Mesendoderm (in vitro differentiated cells): ENCODE results near the gene SGK1.
"Not testable (repeated sequence)": the region's sequence is repeated elsewhere in the genome, so short reads cannot be mapped to it uniquely, and the experiment has no call there.

Experiments
- DNase-seq: peaks from one replicate; pipeline ENCODE4 v3.0.0; 2013
- H2AK5ac ChIP-seq: 2 replicates; pipeline ENCODE4 v1.6.1; 2013; ENCODE audit warnings: low read length, inconsistent platforms
- H2BK120ac ChIP-seq: 2 replicates; pipeline ENCODE4 v1.6.1; 2013; ENCODE audit warnings: low read depth, mild to moderate bottlenecking, low read length, moderate library complexity, mixed read lengths
- H2BK15ac ChIP-seq: replicated peaks from 2 replicates; pipeline ENCODE4 v1.6.1; 2013; ENCODE audit warnings: low read depth, mild to moderate bottlenecking, moderate library complexity
- H2BK5ac ChIP-seq: 2 replicates; pipeline ENCODE4 v1.6.1; 2013; ENCODE audit warnings: low read length, inconsistent platforms
- H3K18ac ChIP-seq: 2 replicates; pipeline ENCODE4 v1.6.1; 2013; ENCODE audit warnings: mild to moderate bottlenecking, low read length, mixed read lengths
- H3K23ac ChIP-seq: one replicate; pipeline ENCODE4 v1.6.1; 2013; ENCODE audit warnings: low read length
- H3K27ac ChIP-seq: 2 replicates; pipeline ENCODE4 v1.5.1; 2013; ENCODE audit warnings: low read depth, mild to moderate bottlenecking, inconsistent platforms, low read length, moderate library complexity
- H3K27me3 ChIP-seq: 2 replicates; pipeline ENCODE4 v1.6.1; 2013; ENCODE audit warnings: low read length, control low read depth, mild to moderate bottlenecking, inconsistent platforms; ENCODE audit not compliant: insufficient read depth, poor library complexity
- H3K36me3 ChIP-seq: 2 replicates; pipeline ENCODE4 v1.6.1; 2013; ENCODE audit warnings: low read length, inconsistent platforms; ENCODE audit not compliant: control insufficient read depth, insufficient read depth
- H3K4ac ChIP-seq: one replicate; pipeline ENCODE4 v1.6.1; 2013; ENCODE audit warnings: low read depth, mild to moderate bottlenecking, low read length, moderate library complexity
- H3K4me1 ChIP-seq: 2 replicates; pipeline ENCODE4 v1.6.1; 2013; ENCODE audit warnings: low read depth, low read length, inconsistent platforms; ENCODE audit not compliant: control insufficient read depth
- H3K4me2 ChIP-seq: 2 replicates; pipeline ENCODE4 v1.6.1; 2013; ENCODE audit warnings: low read length
- H3K4me3 ChIP-seq: 2 replicates; pipeline ENCODE4 v1.5.1; 2013; ENCODE audit warnings: mild to moderate bottlenecking, low read length
- H3K56ac ChIP-seq: one replicate; pipeline ENCODE4 v1.6.1; 2013; ENCODE audit warnings: low read length
- H3K79me1 ChIP-seq: 2 replicates; pipeline ENCODE4 v1.6.1; 2013; ENCODE audit warnings: low read length, inconsistent platforms
- H3K79me2 ChIP-seq: 2 replicates; pipeline ENCODE4 v1.6.1; 2013; ENCODE audit warnings: mild to moderate bottlenecking, low read length; ENCODE audit not compliant: control insufficient read depth, insufficient read depth
- H3K9ac ChIP-seq: 2 replicates; pipeline ENCODE4 v1.6.1; 2013; ENCODE audit warnings: low read length, inconsistent platforms
- H4K5ac ChIP-seq: one replicate; pipeline ENCODE4 v1.6.1; 2013; ENCODE audit warnings: low read length
- H4K8ac ChIP-seq: one replicate; pipeline ENCODE4 v1.6.1; 2013; ENCODE audit warnings: low read depth, mild to moderate bottlenecking, control low read depth, low read length, moderate library complexity
- WGBS: extraction: QIAGEN DNeasy Blood & Tissue Kit; methylation state at CpG from one replicate; pipeline ENCODE4 v1.1.7; 2013; ENCODE audit warnings: low lambda C conversion rate, missing lambda C conversion rate; ENCODE audit not compliant: insufficient coverage; ENCODE audit errors: extremely low coverage; 5-methylcytosine and 5-hydroxymethylcytosine counted together

SGK1 gene

DNA sequence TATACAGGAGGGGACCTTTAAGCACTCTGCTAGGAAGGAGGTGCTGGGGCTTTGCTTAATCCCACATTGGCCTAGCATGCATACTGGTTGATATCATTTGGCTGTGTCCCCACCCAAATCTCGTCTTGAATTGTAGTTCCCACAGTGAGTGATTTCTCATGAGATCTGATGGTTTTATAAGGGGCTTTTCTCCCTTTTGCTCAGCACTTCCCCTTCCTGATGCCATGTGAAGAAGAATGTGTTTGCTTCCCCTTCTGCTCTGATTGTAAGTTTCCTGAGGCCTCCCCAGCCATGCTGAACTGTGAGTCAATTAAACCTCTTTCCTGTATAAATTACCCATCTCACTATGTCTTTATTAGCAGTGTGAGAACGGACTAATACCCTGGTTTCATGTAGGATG is 1.8 kb upstream of the SGK1 start:
- H2BK15ac ChIP-seq, H3K79me2 ChIP-seq, H3K23ac ChIP-seq, H4K8ac ChIP-seq, H2AK5ac ChIP-seq, H3K18ac ChIP-seq, H3K4me2 ChIP-seq, H4K5ac ChIP-seq, H3K4ac ChIP-seq, H3K27me3 ChIP-seq, H3K4me1 ChIP-seq, DNase-seq, H3K36me3 ChIP-seq, H2BK120ac ChIP-seq, H2BK5ac ChIP-seq, H3K56ac ChIP-seq, H3K27ac ChIP-seq, H3K79me1 ChIP-seq, H3K9ac ChIP-seq, H3K4me3 ChIP-seq: not testable (repeated sequence)
- no CpG with 5 or more reads among the region's 2 CpGs for whole genome bisulfite sequencing

DNA sequence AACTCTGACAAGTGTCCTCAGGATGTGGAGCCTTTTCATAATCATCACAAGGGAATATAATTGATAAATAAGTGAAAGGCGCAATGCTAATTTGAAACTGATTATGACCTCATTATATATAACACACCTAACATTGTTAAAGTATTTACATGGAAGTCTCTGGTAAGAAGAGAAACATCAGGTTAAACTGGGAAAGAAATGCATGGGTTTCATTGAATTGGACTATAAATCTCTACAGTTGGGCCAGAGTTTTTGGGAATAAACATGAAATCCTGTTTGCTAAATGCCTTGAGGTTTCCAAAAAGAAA is 1.0 kb upstream of the SGK1 start:
- Histone ChIP-seq H2AK5ac (no peak overlapping the region), H3K4me2 (no peak overlapping the region), H3K18ac (no peak overlapping the region), H3K4me3 (no peak overlapping the region), H3K79me1 (no peaks in the 10 kb centered on the region), H4K8ac (no peak overlapping the region), H3K4me1 (no peaks in the 10 kb centered on the region), H3K36me3 (no peaks in the 10 kb centered on the region), H3K9ac (no peak overlapping the region), H3K23ac (no peak overlapping the region), H3K27ac (no peak overlapping the region), H2BK15ac (no peak overlapping the region), H2BK120ac (no peak overlapping the region), H4K5ac (no peak overlapping the region), H3K4ac (no peak overlapping the region), H2BK5ac (no peak overlapping the region), H3K56ac (no peak overlapping the region), H3K79me2 (no peaks in the 10 kb centered on the region), H3K27me3 (no peaks in the 10 kb centered on the region)
- no peak for DNase-seq
- no CpG with 5 or more reads among the region's 1 CpG for WGBS

- H3K9ac ChIP-seq: no peak overlapping the region
- no peak overlapping the region for H2BK5ac ChIP-seq
- no CpG with 5 or more reads among the region's 8 CpGs for WGBS
- no peak overlapping the region for H3K4me2 ChIP-seq
- no peak for DNase-seq
- H2AK5ac ChIP-seq: no peak overlapping the region
- no peaks in the 10 kb centered on the region for H3K27me3 ChIP-seq
- no peak overlapping the region for H3K27ac ChIP-seq
- no peak overlapping the region for H4K8ac ChIP-seq
- no peaks in the 10 kb centered on the region for H3K79me1 ChIP-seq
- H3K56ac ChIP-seq: no peak overlapping the region
- no peak overlapping the region for H3K18ac ChIP-seq
- H3K4me1 ChIP-seq: no peaks in the 10 kb centered on the region
- H3K4me3 ChIP-seq: no peak overlapping the region
- H2BK120ac ChIP-seq: no peak overlapping the region
- H2BK15ac ChIP-seq: no peak overlapping the region
- H3K79me2 ChIP-seq: no peaks in the 10 kb centered on the region
- H3K36me3 ChIP-seq: no peaks in the 10 kb centered on the region
- no peak overlapping the region for H3K4ac ChIP-seq
- H4K5ac ChIP-seq: no peak overlapping the region
- H3K23ac ChIP-seq: no peak overlapping the region
These were observed 493 bp upstream of the SGK1 start for GRCh38 chr6:134318236-134318973.

- no peak overlapping the region for H2BK15ac ChIP-seq
- H3K27me3 ChIP-seq: no peaks in the 10 kb centered on the region
- H3K4me2 ChIP-seq: peak overlapping the region; percentile 44
- H3K4me1 ChIP-seq: no peaks in the 10 kb centered on the region
- H4K5ac ChIP-seq: no peak overlapping the region
- H2BK120ac ChIP-seq: no peak overlapping the region
- no peak overlapping the region for H3K18ac ChIP-seq
- H4K8ac ChIP-seq: no peak overlapping the region
- no peak overlapping the region for H3K4me3 ChIP-seq
- H2BK5ac ChIP-seq: no peak overlapping the region
- no peak overlapping the region for H3K56ac ChIP-seq
- peak; percentile 19 for DNase-seq
- H3K79me2 ChIP-seq: no peaks in the 10 kb centered on the region
- no peaks in the 10 kb centered on the region for H3K36me3 ChIP-seq
- no peaks in the 10 kb centered on the region for H3K79me1 ChIP-seq
- no peak overlapping the region for H3K9ac ChIP-seq
- no peak overlapping the region for H3K23ac ChIP-seq
- H3K4ac ChIP-seq: no peak overlapping the region
- no peak overlapping the region for H2AK5ac ChIP-seq
- no peak overlapping the region for H3K27ac ChIP-seq
- WGBS: no CpG with 5 or more reads among the region's 6 CpGs
These were observed 1.0 kb downstream of the SGK1 start for GRCh38 chr6:134316733-134317431.

DNA sequence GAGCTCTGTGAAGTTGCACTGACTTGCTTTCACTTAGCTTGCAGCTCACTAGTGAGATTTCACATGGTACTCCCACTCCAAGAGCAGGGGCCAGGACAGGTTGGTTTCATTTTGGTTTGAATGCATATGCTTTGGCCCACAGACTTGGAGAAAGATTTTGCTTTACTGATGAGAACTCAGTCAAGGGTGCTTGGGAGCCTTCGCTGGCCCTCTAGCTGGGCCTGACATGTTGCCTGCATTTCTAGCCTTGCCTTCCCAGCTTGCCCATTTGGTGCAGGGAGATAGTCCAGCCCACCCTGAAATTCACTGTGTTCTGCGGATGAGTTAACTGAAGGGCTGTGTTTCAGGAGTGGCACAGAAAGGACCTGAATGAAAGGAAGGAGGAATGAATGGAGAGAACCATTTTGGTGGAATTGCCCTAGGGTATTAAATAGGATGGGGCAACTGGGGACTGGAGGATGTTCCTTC is 1.9 kb downstream of the SGK1 start:
- no peak overlapping the region for H3K4ac ChIP-seq
- no peak overlapping the region for H2BK5ac ChIP-seq
- H4K8ac ChIP-seq: no peak overlapping the region
- H2BK15ac ChIP-seq: no peak overlapping the region
- H3K36me3 ChIP-seq: no peaks in the 10 kb centered on the region
- no peak overlapping the region for H2BK120ac ChIP-seq
- H3K27me3 ChIP-seq: no peaks in the 10 kb centered on the region
- no peak overlapping the region for H3K18ac ChIP-seq
- H3K9ac ChIP-seq: no peak overlapping the region
- no peak overlapping the region for H3K4me3 ChIP-seq
- H3K23ac ChIP-seq: no peak overlapping the region
- H4K5ac ChIP-seq: no peak overlapping the region
- H3K79me1 ChIP-seq: no peaks in the 10 kb centered on the region
- H3K27ac ChIP-seq: no peak overlapping the region
- no peaks in the 10 kb centered on the region for H3K4me1 ChIP-seq
- H3K4me2 ChIP-seq: no peak overlapping the region
- DNase-seq: no peak
- H3K56ac ChIP-seq: no peak overlapping the region
- H3K79me2 ChIP-seq: no peaks in the 10 kb centered on the region
- WGBS: no CpG with 5 or more reads among the region's 2 CpGs
- H2AK5ac ChIP-seq: no peak overlapping the region
